ENCODE results near the gene FSTL4. TPM values are rescaled to one million over a fixed set of nuclear protein-coding genes. Genes with fewer than 3 reads are reported as not detected.

FSTL4 gene
- total RNA-seq, 4 donors from 2014 or later: 0.18 to 0.27 (median 0.20) TPM; not detected in 1

DNA sequence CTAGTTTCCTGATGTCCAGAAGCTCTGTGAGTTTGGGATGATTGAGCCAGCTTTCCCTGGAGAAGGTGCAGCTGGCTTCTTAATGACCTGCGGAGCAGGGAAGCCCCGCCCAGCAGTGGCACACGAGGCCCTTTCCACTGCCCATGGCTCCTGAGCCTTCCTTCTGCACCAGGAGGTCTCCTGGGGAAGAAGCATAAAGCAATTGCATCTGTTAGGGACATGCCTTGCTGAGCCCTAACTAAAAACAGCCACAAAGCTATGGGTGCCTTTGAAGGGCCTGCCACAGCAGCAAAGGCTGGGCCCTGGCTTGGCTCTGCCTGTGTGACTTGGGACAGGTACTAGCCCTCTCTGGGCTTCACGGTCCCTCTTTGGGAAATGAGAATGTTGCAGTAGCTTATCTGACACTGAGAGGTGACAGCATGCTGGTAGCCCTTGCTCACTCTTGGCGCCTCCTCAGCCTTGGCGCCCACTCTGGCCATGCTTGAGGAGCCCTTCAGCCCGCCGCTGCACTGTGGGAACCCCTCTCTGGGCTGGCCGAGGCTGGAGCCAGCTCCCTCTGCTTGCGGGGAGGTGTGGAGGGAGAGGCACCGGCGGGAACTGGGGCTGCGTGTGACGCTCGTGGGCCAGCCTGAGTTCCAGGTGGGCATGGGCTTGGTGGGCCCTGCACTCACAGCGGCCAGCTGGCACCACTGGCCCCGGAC is 218.4 kb downstream of the FSTL4 start:
- no peak for ATAC-seq
- DNase-seq: no peak

DNA sequence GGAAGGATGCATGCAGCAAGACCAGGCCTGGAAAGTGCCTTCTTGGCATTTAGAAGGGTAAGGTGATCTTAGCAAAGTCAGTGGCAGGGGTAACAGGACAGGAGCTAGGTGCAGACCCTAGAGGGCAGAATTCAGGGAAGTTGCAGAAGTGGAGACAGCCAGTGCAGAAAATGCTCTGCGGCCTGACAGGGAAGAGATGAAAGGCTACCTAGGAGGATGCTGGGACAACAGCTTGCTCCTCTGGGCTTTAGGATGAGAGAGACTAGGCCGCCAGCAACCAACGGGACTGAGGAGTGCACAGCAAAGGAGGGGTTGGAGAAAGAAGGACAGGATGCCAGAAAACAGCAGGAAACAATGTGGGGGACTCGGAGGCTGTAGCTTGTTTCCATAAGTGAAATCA is 219.9 kb downstream of the FSTL4 start:
- DNase-seq: no peak
- no peak overlapping the region for H3K4me3 ChIP-seq
- H3K9me3 ChIP-seq: no peaks in the 10 kb centered on the region
- H3K27me3 ChIP-seq: no peaks in the 10 kb centered on the region
- H3K36me3 ChIP-seq: no peaks in the 10 kb centered on the region
- intact Hi-C loops (cut with DNase I; ENCODE audit: low total_unique reads): no loop called here
- no peak for ATAC-seq
- no peak overlapping the region for H3K27ac ChIP-seq
- TF ChIP-seq, protein P1, sequence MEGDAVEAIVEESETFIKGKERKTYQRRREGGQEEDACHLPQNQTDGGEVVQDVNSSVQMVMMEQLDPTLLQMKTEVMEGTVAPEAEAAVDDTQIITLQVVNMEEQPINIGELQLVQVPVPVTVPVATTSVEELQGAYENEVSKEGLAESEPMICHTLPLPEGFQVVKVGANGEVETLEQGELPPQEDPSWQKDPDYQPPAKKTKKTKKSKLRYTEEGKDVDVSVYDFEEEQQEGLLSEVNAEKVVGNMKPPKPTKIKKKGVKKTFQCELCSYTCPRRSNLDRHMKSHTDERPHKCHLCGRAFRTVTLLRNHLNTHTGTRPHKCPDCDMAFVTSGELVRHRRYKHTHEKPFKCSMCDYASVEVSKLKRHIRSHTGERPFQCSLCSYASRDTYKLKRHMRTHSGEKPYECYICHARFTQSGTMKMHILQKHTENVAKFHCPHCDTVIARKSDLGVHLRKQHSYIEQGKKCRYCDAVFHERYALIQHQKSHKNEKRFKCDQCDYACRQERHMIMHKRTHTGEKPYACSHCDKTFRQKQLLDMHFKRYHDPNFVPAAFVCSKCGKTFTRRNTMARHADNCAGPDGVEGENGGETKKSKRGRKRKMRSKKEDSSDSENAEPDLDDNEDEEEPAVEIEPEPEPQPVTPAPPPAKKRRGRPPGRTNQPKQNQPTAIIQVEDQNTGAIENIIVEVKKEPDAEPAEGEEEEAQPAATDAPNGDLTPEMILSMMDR (IDR thresholded peaks at IDR 0.05 in 4 of 5, conservative IDR thresholded peaks at IDR 0.05 in 1 of 5): no peak
- TF ChIP-seq POLR2A (IDR thresholded peaks at IDR 0.05): no peak
- H3K4me1 ChIP-seq: no peaks in the 10 kb centered on the region
- in situ Hi-C loops (cut with MboI; ENCODE audit: low sequenced_read_pairs in 4 of 4): no loop called here

More for the DNA sequence above, 218.4 kb downstream of the FSTL4 start:
- Histone ChIP-seq H3K4me1 (no peaks in the 10 kb centered on the region), H3K36me3 (no peaks in the 10 kb centered on the region), H3K4me3 (no peak overlapping the region), H3K9me3 (no peaks in the 10 kb centered on the region), H3K27me3 (no peaks in the 10 kb centered on the region), H3K27ac (no peak overlapping the region)
- intact Hi-C loops (cut with DNase I; ENCODE audit: low total_unique reads): no loop called here
- in situ Hi-C loops (cut with MboI; ENCODE audit: low sequenced_read_pairs in 4 of 4): no loop called here
- TF ChIP-seq, protein P1 (IDR thresholded peaks at IDR 0.05 in 4 of 5, conservative IDR thresholded peaks at IDR 0.05 in 1 of 5): no peak
- TF ChIP-seq POLR2A (IDR thresholded peaks at IDR 0.05): no peak

DNA sequence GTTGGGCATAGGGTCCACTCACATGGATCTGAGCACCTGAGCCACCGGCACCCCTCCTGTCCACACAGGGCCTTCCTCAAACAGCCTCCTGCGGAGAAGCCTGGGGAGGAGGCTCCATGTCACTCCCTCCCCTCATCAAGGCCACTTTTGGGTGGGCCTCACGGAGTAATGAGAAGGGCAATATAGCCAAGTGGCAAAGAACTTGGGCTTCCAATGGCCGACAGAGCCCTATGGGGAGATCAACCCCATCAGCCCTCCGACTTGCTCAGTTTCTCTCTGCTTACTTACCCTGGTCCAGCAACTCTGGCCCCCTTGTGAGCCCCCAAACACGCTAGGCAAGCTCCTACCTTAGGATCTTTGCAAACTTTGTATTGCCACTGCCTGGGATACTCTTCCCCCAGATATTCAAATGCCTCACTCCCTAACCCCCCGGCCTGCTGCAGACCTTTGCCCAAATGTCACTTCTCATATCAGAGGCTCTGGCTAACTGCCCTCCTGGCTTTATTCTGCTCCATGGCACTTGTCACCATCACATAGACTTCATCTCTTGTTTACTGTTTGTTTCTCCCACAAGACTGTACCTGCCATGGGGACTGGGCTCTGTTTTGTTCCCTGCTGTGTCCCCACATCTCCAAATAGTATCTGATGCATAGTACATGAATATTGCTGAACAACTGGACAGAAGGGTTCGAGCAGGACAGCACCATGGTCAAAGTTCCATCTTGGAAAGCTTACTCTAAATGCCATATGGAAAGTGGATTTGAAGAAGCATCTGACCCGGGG is 220.8 kb downstream of the FSTL4 start:
- TF ChIP-seq POLR2A (IDR thresholded peaks at IDR 0.05): no peak
- in situ Hi-C loops (cut with MboI; ENCODE audit: low sequenced_read_pairs in 4 of 4): no loop called here
- Histone ChIP-seq H3K9me3 (no peaks in the 10 kb centered on the region), H3K27me3 (no peaks in the 10 kb centered on the region), H3K36me3 (no peaks in the 10 kb centered on the region), H3K27ac (no peak overlapping the region), H3K4me3 (no peak overlapping the region), H3K4me1 (no peaks in the 10 kb centered on the region)
- DNase-seq: no peak
- no peak for ATAC-seq
- intact Hi-C loops (cut with DNase I; ENCODE audit: low total_unique reads): no loop called here

DNA sequence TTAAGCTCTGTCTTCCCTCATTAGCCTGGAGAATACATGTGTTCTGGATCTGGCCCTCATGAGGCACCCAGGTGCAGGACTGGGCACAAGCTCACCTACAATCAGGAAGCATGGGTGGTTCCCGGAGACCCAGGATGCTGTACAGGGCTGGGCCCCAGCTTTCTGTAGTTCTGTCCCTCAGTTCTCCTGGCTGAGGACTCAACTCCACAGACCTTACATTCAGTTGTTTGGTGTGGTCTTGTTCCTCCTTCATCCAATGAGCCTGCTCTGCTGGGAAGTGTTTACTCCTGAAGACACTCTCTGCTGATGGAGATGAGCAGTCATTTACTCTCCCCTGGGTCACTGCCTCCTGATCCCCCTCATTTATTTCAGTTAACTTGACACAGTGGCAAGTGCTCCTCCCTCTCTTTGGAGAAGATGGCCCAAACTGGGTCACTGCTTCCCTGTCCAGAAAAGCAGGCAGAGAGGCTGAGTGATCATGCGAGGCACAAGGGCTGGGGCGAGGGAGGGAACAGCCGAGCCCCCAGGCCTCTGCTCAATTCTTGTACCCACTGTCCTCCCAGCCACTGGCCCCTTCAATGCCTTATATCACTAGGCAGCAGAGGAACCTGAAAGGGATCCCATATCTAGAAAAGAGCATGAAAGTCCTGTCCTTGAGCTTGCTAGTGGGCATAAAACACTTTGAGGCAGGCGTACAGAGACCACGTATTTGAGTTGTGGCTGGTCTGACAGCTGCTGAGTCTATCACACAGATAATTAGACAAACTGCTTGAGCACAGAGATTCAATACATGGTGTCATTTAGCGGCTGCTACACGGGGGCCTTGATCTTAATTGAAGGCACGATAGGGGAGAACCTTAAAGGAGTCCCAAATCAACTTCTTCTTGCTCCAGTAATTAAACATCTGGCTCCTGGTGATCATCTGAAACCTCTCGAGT is 221.7 kb downstream of the FSTL4 start:
- no peak overlapping the region for H3K4me3 ChIP-seq
- H3K36me3 ChIP-seq: no peaks in the 10 kb centered on the region
- H3K4me1 ChIP-seq: no peaks in the 10 kb centered on the region
- no peak for TF ChIP-seq POLR2A (IDR thresholded peaks at IDR 0.05)
- TF ChIP-seq, protein P1 (IDR thresholded peaks at IDR 0.05 in 4 of 5, conservative IDR thresholded peaks at IDR 0.05 in 1 of 5): no peak
- DNase-seq (no peak), ATAC-seq (no peak)
- intact Hi-C loops (cut with DNase I; ENCODE audit: low total_unique reads) (no loop called here), in situ Hi-C loops (cut with MboI; ENCODE audit: low sequenced_read_pairs in 4 of 4) (no loop called here)
- no peaks in the 10 kb centered on the region for H3K27me3 ChIP-seq
- H3K9me3 ChIP-seq: no peaks in the 10 kb centered on the region
- no peak overlapping the region for H3K27ac ChIP-seq

Measured in gastrocnemius medialis (tissue), 4 donors.